GM12878 (cell line): ENCODE results near the gene MYO3B. TPM values are rescaled to one million over a fixed set of nuclear protein-coding genes. Genes with fewer than 3 reads are reported as not detected.

ENCODE experiments used
- ATAC-seq: fragments of 200-7000 bp; cut with Tn5 transposase; 3 replicates; pipeline ENCODE4 v1.9.1; 2020; ENCODE audit warnings: mild to moderate bottlenecking, moderate library complexity
- BruUV-seq: library from RNA; stranded (reverse); fragments of 400-500 nt; replicated peaks from 2 replicates; lab custom pipeline; 2021; lab: Mats Ljungman, UMichigan
- CTCF ChIA-PET: fragments of 300-600 bp; sonication (Branson Sonifier 250); formaldehyde crosslinking; extraction: SDS; loops from one replicate; lab custom pipeline; 2021; ENCODE audit warnings: inconsistent platforms; lab: Yijun Ruan, JAX
- POLR2A ChIA-PET: fragments of 350-600 bp; formaldehyde crosslinking; extraction: SDS; loops from one replicate; lab custom pipeline; 2021; ENCODE audit warnings: inconsistent platforms; lab: Charles Lee
- RAD21 ChIA-PET: fragments of 300-600 bp; sonication (Branson Sonifier 250); formaldehyde crosslinking; loops from one replicate; lab custom pipeline; 2023; ENCODE audit warnings: antibody characterized with exemption; ENCODE audit not compliant: unreplicated experiment; lab: Charles Lee
- SMC1A ChIA-PET: fragments of 300-600 bp; sonication (Branson Sonifier 250); formaldehyde crosslinking; loops from one replicate; lab custom pipeline; 2023; ENCODE audit not compliant: unreplicated experiment, uncharacterized antibody; lab: Charles Lee
- DNase-seq: peaks from one replicate; pipeline ENCODE4 v3.0.0-alpha.2; 2011; ENCODE audit warnings: low read depth, low spot score
- FAIRE-seq: peaks from 3 replicates; lab custom pipeline; 2011; peaks lifted over from hg19 to GRCh38; lab: Jason Lieb, UNC
- H2AFZ ChIP-seq: 2 replicates; pipeline ENCODE4 v1.6.0; 2011; ENCODE audit warnings: low read depth, low read length, control low read depth; ENCODE audit not compliant: control insufficient read depth
- H3K27ac ChIP-seq: 2 replicates; pipeline ENCODE4 v1.5.1; 2011; ENCODE audit warnings: control low read depth; ENCODE audit not compliant: control insufficient read depth, insufficient read depth
- H3K27me3 ChIP-seq, 2 experiments: replicated peaks in 1 of 2; 2 replicates each; pipeline versions ENCODE4 v1.6.0 to v1.6.1; 2011; ENCODE audit warnings: low read length in 1 of 2; ENCODE audit not compliant: control insufficient read depth in 2 of 2, insufficient read depth in 2 of 2
- H3K36me3 ChIP-seq, 2 experiments: 2 replicates each; pipeline ENCODE4 v1.5.1; 2011; ENCODE audit warnings: low read length in 1 of 2; ENCODE audit not compliant: control insufficient read depth in 2 of 2, insufficient read depth in 2 of 2
- H3K4me1 ChIP-seq: 2 replicates; pipeline ENCODE4 v1.6.1; 2011; ENCODE audit warnings: mild to moderate bottlenecking, low read length, moderate library complexity, mixed read lengths; ENCODE audit not compliant: control insufficient read depth, insufficient read depth
- H3K4me2 ChIP-seq: 2 replicates; pipeline ENCODE4 v1.6.0; 2011; ENCODE audit warnings: control low read depth; ENCODE audit not compliant: control insufficient read depth, insufficient read depth
- H3K4me3 ChIP-seq: fragments of 200-600 bp; sonication (generic); 2 replicates; pipeline ENCODE4 v1.5.1; 2016
- H3K79me2 ChIP-seq: 2 replicates; pipeline ENCODE4 v1.6.0; 2011; ENCODE audit warnings: low read length; ENCODE audit not compliant: control insufficient read depth, insufficient read depth
- H3K9ac ChIP-seq: 2 replicates; pipeline ENCODE4 v1.8.0; 2011; ENCODE audit warnings: low read length, control low read depth, mixed read lengths; ENCODE audit not compliant: control insufficient read depth, insufficient read depth
- H3K9me3 ChIP-seq: replicated peaks from 3 replicates; pipeline ENCODE4 v1.5.1; 2011; ENCODE audit warnings: mild to moderate bottlenecking, low read length; ENCODE audit not compliant: control insufficient read depth, insufficient read depth
- H4K20me1 ChIP-seq: 2 replicates; pipeline ENCODE4 v1.6.0; 2011; ENCODE audit not compliant: control insufficient read depth, insufficient read depth
- ASH2L ChIP-seq: fragments of 300-600, 200-600 bp; sonication (generic); IDR thresholded peaks from 2 replicates; pipeline ENCODE4 v1.6.1; 2017; ENCODE audit warnings: low read depth, mild to moderate bottlenecking, borderline replicate concordance
- ELK1 ChIP-seq: IDR thresholded peaks from 2 replicates; pipeline ENCODE4 v1.6.1; 2012; ENCODE audit warnings: low read depth, low read length, improper control_type of control experiment
- KAT2A ChIP-seq: conservative IDR thresholded peaks from 2 replicates; pipeline ENCODE4 v1.6.1; 2011; ENCODE audit warnings: low read depth, low read length; ENCODE audit not compliant: control insufficient read depth
- NFXL1 ChIP-seq: fragments of 450-650 bp; IDR thresholded peaks from 2 replicates; pipeline ENCODE4 v1.6.1; 2017; ENCODE audit warnings: antibody characterized with exemption, mild to moderate bottlenecking, borderline replicate concordance
- PKNOX1 ChIP-seq: fragments of 450-650 bp; IDR thresholded peaks from 2 replicates; pipeline ENCODE4 v1.6.1; 2016; ENCODE audit warnings: mild to moderate bottlenecking
- ZNF622 ChIP-seq: fragments of 450-650 bp; IDR thresholded peaks from 2 replicates; pipeline ENCODE4 v1.6.1; 2017; ENCODE audit warnings: mild to moderate bottlenecking, inconsistent platforms
- ZSCAN29 ChIP-seq: fragments of 450-650 bp; IDR thresholded peaks from 2 replicates; pipeline ENCODE4 v1.6.1; 2017; ENCODE audit warnings: mild to moderate bottlenecking, moderate library complexity
- WGBS: methylation state at CpG from one replicate; pipeline ENCODE4 v1.1.6; 2016; ENCODE audit warnings: low lambda C conversion rate; ENCODE audit not compliant: insufficient replicate concordance, insufficient coverage; ENCODE audit errors: missing lambda C conversion rate; 5-methylcytosine and 5-hydroxymethylcytosine counted together
- in situ Hi-C: fragments of 300-500 bp; cut with MboI; formaldehyde crosslinking; loops from 9 replicates; pipeline ENCODE4 v1.14.3; 2018; ENCODE audit warnings: mixed read lengths
- intact Hi-C: fragments of 100-400 bp; cut with micrococcal nuclease; formaldehyde crosslinking; loops from one replicate; pipeline ENCODE4 v1.14.2; 2022; ENCODE audit not compliant: unreplicated experiment
- polyA plus RNA-seq, 11 experiments: library from polyadenylated mRNA; depleted of rRNA in 4 of 11; unstranded in 6 of 11; stranded (reverse) in 5 of 11; fragments of >200 nt; fragmentation: Nextera tagmentation in 4 of 11; fragmentation: Illumina TruSeq in 1 of 11; extraction: Ambion mirVana in 4 of 11; extraction: Trizol in 1 of 11; gene quantifications; 1 replicate in 1 of 11; 2 replicates in 10 of 11; pipeline versions ENCODE4 v1.2.1 to v1.2.3, GENCODE V29; 2011 to 2016; ENCODE audit warnings: inconsistent platforms in 2 of 11, missing spikeins in 2 of 11, low read depth in 1 of 11
- total RNA-seq, 4 experiments: library from RNA; depleted of rRNA in 3 of 4; stranded (reverse); fragments of >200 nt in 3 of 4; fragmentation: Illumina TruSeq in 1 of 4; extraction: Trizol in 1 of 4; gene quantifications; 2 replicates each; pipeline versions ENCODE4 v1.2.1 to v1.2.3, GENCODE V29; 2013 to 2021
- TF ChIP-seq, protein P1 (sequence below): fragments of 450-650 bp; IDR thresholded peaks from 2 replicates; pipeline ENCODE4 v1.6.1; 2017; ENCODE audit warnings: mild to moderate bottlenecking, low read depth, inconsistent platforms; ENCODE audit not compliant: poor library complexity, severe bottlenecking
- TF ChIP-seq, protein P2 (sequence below): fragments of 450-650 bp; formaldehyde crosslinking; IDR thresholded peaks from 2 replicates; pipeline ENCODE4 v1.4.0; 2020; ENCODE audit warnings: mild to moderate bottlenecking, moderate library complexity
- TF ChIP-seq, protein P3 (sequence below): fragments of 450-650 bp; IDR thresholded peaks from 2 replicates; pipeline ENCODE4 v1.6.1; 2017; ENCODE audit warnings: mild to moderate bottlenecking, moderate library complexity

MYO3B gene
- total and polyA plus RNA-seq, 10 of the 15 experiments (the other 5 are each of a cell fraction or from before 2014, with no cell fraction given), result 1.1 to 7.1 (median 2.1) TPM

DNA sequence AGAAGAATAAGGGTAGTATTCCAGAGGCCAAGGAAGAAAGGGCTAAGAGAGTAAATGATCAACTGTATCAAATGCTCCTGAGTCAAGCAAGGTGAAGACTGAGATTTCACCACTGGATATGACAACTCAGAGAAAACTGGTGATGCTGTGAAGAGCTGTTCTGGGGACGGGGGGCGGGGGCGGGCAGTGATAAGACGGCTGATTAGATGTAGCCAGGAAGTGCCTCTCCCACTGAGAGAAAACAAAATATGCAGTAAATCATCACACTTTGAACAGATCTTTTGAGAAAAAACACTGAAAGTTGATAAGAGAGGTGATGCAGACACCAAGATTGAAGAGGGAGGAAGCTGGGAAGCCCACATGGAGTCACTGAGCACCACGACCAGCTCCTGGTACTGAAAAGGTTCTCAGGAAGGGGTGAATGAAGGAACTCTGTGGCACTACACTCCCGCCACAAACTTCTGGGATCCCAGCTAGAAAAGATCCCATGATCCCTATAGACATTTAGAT, 75.8 kb downstream of the MYO3B start:
- Histone ChIP-seq H3K36me3 (no peaks in the 10 kb centered on the region), H3K9me3 (no peaks in the 10 kb centered on the region; the same call in 2 of the 3 replicates), H3K27me3 (no peaks in the 10 kb centered on the region), H3K27ac (no peak overlapping the region), H4K20me1 (no peaks in the 10 kb centered on the region), H3K4me2 (no peak overlapping the region), H3K4me1 (no peaks in the 10 kb centered on the region), H3K9ac (no peak overlapping the region), H3K4me3 (no peak overlapping the region), H2AFZ (no peak overlapping the region), H3K79me2 (no peaks in the 10 kb centered on the region)
- no TSS peak for BruUV-seq
- no peak for ATAC-seq
- SMC1A ChIA-PET, result interaction anchor here (0.8 to 1.5 kb wide), 3 partner anchors 12 to 181 kb away, joined by 3 to 5 read pairs (median 5); no protein-coding TSS in a partner anchor
- RAD21 ChIA-PET, result interaction anchor here (1.6 kb wide), 1 partner anchor 70 kb away, joined by 4 read pairs; no protein-coding TSS in a partner anchor
- FAIRE-seq, result no peak
- POLR2A ChIA-PET, result interaction anchor here (0.7 kb wide), 1 partner anchor 37 kb away, joined by 4 read pairs; no protein-coding TSS in a partner anchor
- in situ Hi-C loops (no loop called here), intact Hi-C loops (no loop called here)
- WGBS, result 41% methylated on average over 6 of the region's 6 CpGs
- no peak for DNase-seq
- CTCF ChIA-PET, result interaction anchor here (0.5 to 1.7 kb wide), 4 partner anchors 11 to 305 kb away, joined by 3 to 4 read pairs (median 3); no protein-coding TSS in a partner anchor
- TF ChIP-seq ASH2L (no peak), ZNF622 (no peak), PKNOX1 (no peak), KAT2A (no peak), NFXL1 (no peak), ELK1 (no peak), ZSCAN29 (no peak)
- TF ChIP-seq, protein P1, sequence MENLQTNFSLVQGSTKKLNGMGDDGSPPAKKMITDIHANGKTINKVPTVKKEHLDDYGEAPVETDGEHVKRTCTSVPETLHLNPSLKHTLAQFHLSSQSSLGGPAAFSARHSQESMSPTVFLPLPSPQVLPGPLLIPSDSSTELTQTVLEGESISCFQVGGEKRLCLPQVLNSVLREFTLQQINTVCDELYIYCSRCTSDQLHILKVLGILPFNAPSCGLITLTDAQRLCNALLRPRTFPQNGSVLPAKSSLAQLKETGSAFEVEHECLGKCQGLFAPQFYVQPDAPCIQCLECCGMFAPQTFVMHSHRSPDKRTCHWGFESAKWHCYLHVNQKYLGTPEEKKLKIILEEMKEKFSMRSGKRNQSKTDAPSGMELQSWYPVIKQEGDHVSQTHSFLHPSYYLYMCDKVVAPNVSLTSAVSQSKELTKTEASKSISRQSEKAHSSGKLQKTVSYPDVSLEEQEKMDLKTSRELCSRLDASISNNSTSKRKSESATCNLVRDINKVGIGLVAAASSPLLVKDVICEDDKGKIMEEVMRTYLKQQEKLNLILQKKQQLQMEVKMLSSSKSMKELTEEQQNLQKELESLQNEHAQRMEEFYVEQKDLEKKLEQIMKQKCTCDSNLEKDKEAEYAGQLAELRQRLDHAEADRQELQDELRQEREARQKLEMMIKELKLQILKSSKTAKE, result no peak
- TF ChIP-seq, protein P2, sequence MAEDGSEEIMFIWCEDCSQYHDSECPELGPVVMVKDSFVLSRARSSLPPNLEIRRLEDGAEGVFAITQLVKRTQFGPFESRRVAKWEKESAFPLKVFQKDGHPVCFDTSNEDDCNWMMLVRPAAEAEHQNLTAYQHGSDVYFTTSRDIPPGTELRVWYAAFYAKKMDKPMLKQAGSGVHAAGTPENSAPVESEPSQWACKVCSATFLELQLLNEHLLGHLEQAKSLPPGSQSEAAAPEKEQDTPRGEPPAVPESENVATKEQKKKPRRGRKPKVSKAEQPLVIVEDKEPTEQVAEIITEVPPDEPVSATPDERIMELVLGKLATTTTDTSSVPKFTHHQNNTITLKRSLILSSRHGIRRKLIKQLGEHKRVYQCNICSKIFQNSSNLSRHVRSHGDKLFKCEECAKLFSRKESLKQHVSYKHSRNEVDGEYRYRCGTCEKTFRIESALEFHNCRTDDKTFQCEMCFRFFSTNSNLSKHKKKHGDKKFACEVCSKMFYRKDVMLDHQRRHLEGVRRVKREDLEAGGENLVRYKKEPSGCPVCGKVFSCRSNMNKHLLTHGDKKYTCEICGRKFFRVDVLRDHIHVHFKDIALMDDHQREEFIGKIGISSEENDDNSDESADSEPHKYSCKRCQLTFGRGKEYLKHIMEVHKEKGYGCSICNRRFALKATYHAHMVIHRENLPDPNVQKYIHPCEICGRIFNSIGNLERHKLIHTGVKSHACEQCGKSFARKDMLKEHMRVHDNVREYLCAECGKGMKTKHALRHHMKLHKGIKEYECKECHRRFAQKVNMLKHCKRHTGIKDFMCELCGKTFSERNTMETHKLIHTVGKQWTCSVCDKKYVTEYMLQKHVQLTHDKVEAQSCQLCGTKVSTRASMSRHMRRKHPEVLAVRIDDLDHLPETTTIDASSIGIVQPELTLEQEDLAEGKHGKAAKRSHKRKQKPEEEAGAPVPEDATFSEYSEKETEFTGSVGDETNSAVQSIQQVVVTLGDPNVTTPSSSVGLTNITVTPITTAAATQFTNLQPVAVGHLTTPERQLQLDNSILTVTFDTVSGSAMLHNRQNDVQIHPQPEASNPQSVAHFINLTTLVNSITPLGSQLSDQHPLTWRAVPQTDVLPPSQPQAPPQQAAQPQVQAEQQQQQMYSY (CRISPR knock-in tag), result no peak
- TF ChIP-seq, protein P3, sequence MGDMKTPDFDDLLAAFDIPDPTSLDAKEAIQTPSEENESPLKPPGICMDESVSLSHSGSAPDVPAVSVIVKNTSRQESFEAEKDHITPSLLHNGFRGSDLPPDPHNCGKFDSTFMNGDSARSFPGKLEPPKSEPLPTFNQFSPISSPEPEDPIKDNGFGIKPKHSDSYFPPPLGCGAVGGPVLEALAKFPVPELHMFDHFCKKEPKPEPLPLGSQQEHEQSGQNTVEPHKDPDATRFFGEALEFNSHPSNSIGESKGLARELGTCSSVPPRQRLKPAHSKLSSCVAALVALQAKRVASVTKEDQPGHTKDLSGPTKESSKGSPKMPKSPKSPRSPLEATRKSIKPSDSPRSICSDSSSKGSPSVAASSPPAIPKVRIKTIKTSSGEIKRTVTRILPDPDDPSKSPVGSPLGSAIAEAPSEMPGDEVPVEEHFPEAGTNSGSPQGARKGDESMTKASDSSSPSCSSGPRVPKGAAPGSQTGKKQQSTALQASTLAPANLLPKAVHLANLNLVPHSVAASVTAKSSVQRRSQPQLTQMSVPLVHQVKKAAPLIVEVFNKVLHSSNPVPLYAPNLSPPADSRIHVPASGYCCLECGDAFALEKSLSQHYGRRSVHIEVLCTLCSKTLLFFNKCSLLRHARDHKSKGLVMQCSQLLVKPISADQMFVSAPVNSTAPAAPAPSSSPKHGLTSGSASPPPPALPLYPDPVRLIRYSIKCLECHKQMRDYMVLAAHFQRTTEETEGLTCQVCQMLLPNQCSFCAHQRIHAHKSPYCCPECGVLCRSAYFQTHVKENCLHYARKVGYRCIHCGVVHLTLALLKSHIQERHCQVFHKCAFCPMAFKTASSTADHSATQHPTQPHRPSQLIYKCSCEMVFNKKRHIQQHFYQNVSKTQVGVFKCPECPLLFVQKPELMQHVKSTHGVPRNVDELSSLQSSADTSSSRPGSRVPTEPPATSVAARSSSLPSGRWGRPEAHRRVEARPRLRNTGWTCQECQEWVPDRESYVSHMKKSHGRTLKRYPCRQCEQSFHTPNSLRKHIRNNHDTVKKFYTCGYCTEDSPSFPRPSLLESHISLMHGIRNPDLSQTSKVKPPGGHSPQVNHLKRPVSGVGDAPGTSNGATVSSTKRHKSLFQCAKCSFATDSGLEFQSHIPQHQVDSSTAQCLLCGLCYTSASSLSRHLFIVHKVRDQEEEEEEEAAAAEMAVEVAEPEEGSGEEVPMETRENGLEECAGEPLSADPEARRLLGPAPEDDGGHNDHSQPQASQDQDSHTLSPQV, result no peak
